Thoracic aorta (tissue), 2 donors: ENCODE results near the gene FLT4. TPM values are rescaled to one million over a fixed set of nuclear protein-coding genes. Genes with fewer than 3 reads are reported as not detected.
"Not testable (repeated sequence)": the region's sequence is repeated elsewhere in the genome, so short reads cannot be mapped to it uniquely, and the experiment has no call there.

Experiments
- ATAC-seq: fragments of 150-250 bp; one replicate; pipeline ENCODE4 v1.8.0; 2017; ENCODE audit warnings: low read depth; ENCODE audit not compliant: insufficient number of reproducible peaks, low FRiP score
- DNase-seq: peaks from one replicate; pipeline ENCODE4 v3.0.0-alpha.2; 2020; ENCODE audit warnings: low spot score
- H3K27ac ChIP-seq, 2 donors: fragments of 200-600 bp; sonication (generic); 1 replicate in 1 of 2; 2 replicates in 1 of 2; pipeline ENCODE4 v1.5.1; 2016; ENCODE audit warnings: mild to moderate bottlenecking in 2 of 2, moderate library complexity in 2 of 2
- H3K27me3 ChIP-seq: fragments of 200-600 bp; sonication (generic); replicated peaks from 2 replicates; pipeline ENCODE4 v1.6.0; 2016; ENCODE audit warnings: mild to moderate bottlenecking; ENCODE audit not compliant: insufficient read depth
- H3K36me3 ChIP-seq: fragments of 200-600 bp; sonication (generic); one replicate; pipeline ENCODE4 v1.5.1; 2016
- H3K4me1 ChIP-seq, 2 donors: fragments of 200-600 bp; sonication (generic); 1 replicate in 1 of 2; 2 replicates in 1 of 2; pipeline versions ENCODE4 v1.5.1 to v1.6.0; 2016; ENCODE audit warnings: low read depth in 2 of 2, mild to moderate bottlenecking in 1 of 2; ENCODE audit not compliant: control insufficient read depth in 1 of 2
- H3K4me3 ChIP-seq: fragments of 200-600 bp; sonication (generic); 2 replicates; pipeline ENCODE4 v1.5.1; 2016; ENCODE audit warnings: mild to moderate bottlenecking
- H3K9me3 ChIP-seq: fragments of 200-600 bp; sonication (generic); 2 replicates; pipeline ENCODE4 v1.5.1; 2016
- CTCF ChIP-seq: fragments of 200-600 bp; sonication (generic); IDR thresholded peaks from one replicate; pipeline ENCODE4 v1.5.1; 2019; ENCODE audit warnings: antibody characterized with exemption
- total RNA-seq, 2 donors: library from RNA; depleted of rRNA; stranded (reverse); fragments of >200 nt; gene quantifications; one replicate each; pipeline versions ENCODE4 v1.1.0 to v1.2.3, GENCODE V29; 2016

The FLT4 gene
- total RNA-seq, 2 donors from 2014 or later = 4.8 to 10.8 TPM

GRCh38 chr5:180690562-180690961, 41.2 kb upstream of the FLT4 start:
- ATAC-seq = no peak
- H3K27me3 ChIP-seq = no peaks in the 10 kb centered on the region
- H3K36me3 ChIP-seq = no peaks in the 10 kb centered on the region
- no peak for TF ChIP-seq CTCF
- no peaks in the 10 kb centered on the region for H3K4me1 ChIP-seq
- no peaks in the 10 kb centered on the region for H3K9me3 ChIP-seq
- H3K4me3 ChIP-seq = no peak overlapping the region
- no peak overlapping the region for H3K27ac ChIP-seq
- no peak for DNase-seq

- H3K27me3 ChIP-seq = no peaks in the 10 kb centered on the region
- no peak for TF ChIP-seq CTCF
- ATAC-seq (no peak), DNase-seq (no peak)
- H3K9me3 ChIP-seq = no peaks in the 10 kb centered on the region
- no peaks in the 10 kb centered on the region for H3K4me1 ChIP-seq
- no peak overlapping the region for H3K27ac ChIP-seq
- no peaks in the 10 kb centered on the region for H3K36me3 ChIP-seq
- H3K4me3 ChIP-seq = no peak overlapping the region
These were observed 40.4 kb upstream of the FLT4 start for GRCh38 chr5:180689775-180690174.

GRCh38 chr5:180689071-180689694, 39.8 kb upstream of the FLT4 start:
- Histone ChIP-seq H3K36me3 (no peaks in the 10 kb centered on the region), H3K9me3 (no peaks in the 10 kb centered on the region), H3K27me3 (no peaks in the 10 kb centered on the region), H3K4me1 (no peaks in the 10 kb centered on the region), H3K27ac (no peak overlapping the region), H3K4me3 (no peak overlapping the region)
- ATAC-seq (no peak), DNase-seq (no peak)
- TF ChIP-seq CTCF = no peak

GRCh38 chr5:180688330-180689070, 39.1 kb upstream of the FLT4 start:
- H3K27me3 ChIP-seq = no peaks in the 10 kb centered on the region
- H3K9me3 ChIP-seq = no peaks in the 10 kb centered on the region
- ATAC-seq (no peak), DNase-seq (no peak)
- H3K4me3 ChIP-seq = no peak overlapping the region
- no peaks in the 10 kb centered on the region for H3K36me3 ChIP-seq
- TF ChIP-seq CTCF = no peak
- H3K4me1 ChIP-seq = no peaks in the 10 kb centered on the region
- no peak overlapping the region for H3K27ac ChIP-seq

- H3K9me3 ChIP-seq, H3K27me3 ChIP-seq, H3K36me3 ChIP-seq, H3K27ac ChIP-seq, H3K4me1 ChIP-seq, ATAC-seq, H3K4me3 ChIP-seq, DNase-seq: not testable (repeated sequence)
These were observed 37.4 kb upstream of the FLT4 start for GRCh38 chr5:180686799-180687198.
